Endothelial cell of umbilical vein (primary cell): ENCODE results near the gene GRAMD1A. TPM values are rescaled to one million over a fixed set of nuclear protein-coding genes. Genes with fewer than 3 reads are reported as not detected.

ENCODE experiments used
- BruUV-seq: library from RNA; stranded (reverse); fragments of 400-500 nt; replicated peaks from 2 replicates; lab custom pipeline; 2021; lab: Mats Ljungman, UMichigan
- CTCF ChIA-PET: fragments of 300-600, 350-600 bp; sonication (Branson Sonifier 250); formaldehyde crosslinking; loops from one replicate; lab custom pipeline; 2021; ENCODE audit warnings: antibody characterized with exemption, inconsistent platforms; lab: Charles Lee
- POLR2A ChIA-PET: fragments of 300-600, 350-600 bp; sonication (Branson Sonifier 250); formaldehyde crosslinking; loops from one replicate; lab custom pipeline; 2021; ENCODE audit warnings: antibody characterized with exemption, inconsistent platforms; lab: Charles Lee
- DNase-seq: peaks from one replicate; pipeline ENCODE4 v3.0.0-alpha.2; 2011; ENCODE audit warnings: low read depth, low spot score
- FAIRE-seq: peaks from 2 replicates; lab custom pipeline; 2011; peaks lifted over from hg19 to GRCh38; lab: Jason Lieb, UNC
- H2AFZ ChIP-seq: 2 replicates; pipeline ENCODE4 v1.6.0; 2012; ENCODE audit warnings: low read depth, low read length, control low read depth, inconsistent platforms
- H3K27ac ChIP-seq: 2 replicates; pipeline ENCODE4 v1.5.1; 2011; ENCODE audit warnings: low read depth, mild to moderate bottlenecking, control low read depth, low read length, moderate library complexity; ENCODE audit not compliant: insufficient read depth
- H3K27me3 ChIP-seq, 2 experiments: 2 replicates each; pipeline versions ENCODE4 v1.6.0 to v1.6.1; 2011; ENCODE audit warnings: low read length in 2 of 2, mixed read lengths in 1 of 2; ENCODE audit not compliant: control insufficient read depth in 2 of 2, insufficient read depth in 2 of 2
- H3K36me3 ChIP-seq, 2 experiments: 2 replicates in 1 of 2; 3 replicates in 1 of 2; pipeline ENCODE4 v1.5.1; 2011; ENCODE audit warnings: low read length in 2 of 2, mild to moderate bottlenecking in 1 of 2, moderate library complexity in 1 of 2; ENCODE audit not compliant: control insufficient read depth in 2 of 2, insufficient read depth in 2 of 2; ENCODE audit errors: extremely low read depth in 1 of 2
- H3K4me1 ChIP-seq: 3 replicates; pipeline ENCODE4 v1.5.1; 2011; ENCODE audit warnings: mild to moderate bottlenecking, low read length; ENCODE audit not compliant: control insufficient read depth, insufficient read depth; ENCODE audit errors: extremely low read depth
- H3K4me2 ChIP-seq: 2 replicates; pipeline ENCODE4 v1.6.1; 2011; ENCODE audit warnings: low read length, control low read depth, mixed read lengths; ENCODE audit not compliant: insufficient read depth
- H3K4me3 ChIP-seq, 3 experiments: fragments of 200-600 bp in 1 of 3; sonication (generic), shearing (Covaris generic) in 1 of 3; replicated peaks in 1 of 3; 2 replicates each; pipeline ENCODE4 v1.5.1; 2011 to 2016; ENCODE audit warnings: control low read depth in 3 of 3, low read length in 3 of 3, mild to moderate bottlenecking in 2 of 3, inconsistent platforms in 1 of 3, low read depth in 1 of 3, moderate library complexity in 1 of 3; ENCODE audit not compliant: insufficient read depth in 1 of 3
- H3K79me2 ChIP-seq: 2 replicates; pipeline ENCODE4 v1.6.0; 2012; ENCODE audit warnings: low read length, inconsistent platforms; ENCODE audit not compliant: control insufficient read depth, insufficient read depth
- H3K9ac ChIP-seq: replicated peaks from 2 replicates; pipeline ENCODE3; 2011; ENCODE audit warnings: low read length, control low read depth; ENCODE audit not compliant: insufficient read depth; ENCODE audit errors: extremely low read depth
- H3K9me1 ChIP-seq: replicated peaks from 3 replicates; pipeline ENCODE4 v1.6.0; 2011; ENCODE audit warnings: mild to moderate bottlenecking, low read length; ENCODE audit not compliant: control insufficient read depth, insufficient read depth; ENCODE audit errors: extremely low read depth
- H3K9me3 ChIP-seq: replicated peaks from 2 replicates; pipeline ENCODE4 v1.5.1; 2012; ENCODE audit warnings: low read length, inconsistent platforms; ENCODE audit not compliant: control insufficient read depth, insufficient read depth
- H4K20me1 ChIP-seq: replicated peaks from 2 replicates; pipeline ENCODE3; 2011; ENCODE audit warnings: mild to moderate bottlenecking, low read length; ENCODE audit not compliant: control insufficient read depth, insufficient read depth; ENCODE audit errors: extremely low read depth
- EZH2 ChIP-seq: IDR thresholded peaks from 2 replicates; pipeline ENCODE4 v1.6.1; 2012; ENCODE audit warnings: borderline replicate concordance, low read depth, mild to moderate bottlenecking, moderate library complexity, low read length, inconsistent platforms; ENCODE audit not compliant: severe bottlenecking
- FOS ChIP-seq: IDR thresholded peaks from 2 replicates; pipeline ENCODE4 v1.6.1; 2011; ENCODE audit warnings: mild to moderate bottlenecking, low read length, moderate library complexity, borderline replicate concordance; ENCODE audit not compliant: insufficient read depth
- GATA2 ChIP-seq: IDR thresholded peaks from 2 replicates; pipeline ENCODE4 v1.7.0; 2011; ENCODE audit warnings: low read depth, mild to moderate bottlenecking, moderate library complexity, mixed read lengths, low read length; ENCODE audit not compliant: insufficient read length, insufficient read depth
- JUN ChIP-seq: IDR thresholded peaks from 2 replicates; pipeline ENCODE4 v1.6.1; 2011; ENCODE audit warnings: borderline replicate concordance, low read depth; ENCODE audit not compliant: insufficient read length, insufficient read depth
- MAX ChIP-seq: IDR thresholded peaks from 2 replicates; pipeline ENCODE4 v1.6.1; 2011; ENCODE audit not compliant: insufficient read depth, insufficient read length
- MYC ChIP-seq: IDR thresholded peaks from one replicate; pipeline ENCODE4 v1.6.1; 2011; ENCODE audit warnings: mild to moderate bottlenecking, low read depth, low read length
- POLR2A ChIP-seq: IDR thresholded peaks from 2 replicates; pipeline ENCODE4 v1.6.1; 2012; ENCODE audit warnings: low read depth, mild to moderate bottlenecking, control low read depth, low read length
- POLR2AphosphoS5 ChIP-seq: IDR thresholded peaks from 2 replicates; pipeline ENCODE4 v1.6.1; 2012; ENCODE audit warnings: low read depth, mild to moderate bottlenecking, control low read depth, low read length, moderate library complexity; ENCODE audit not compliant: insufficient read depth
- dilution Hi-C: fragments of 300-500 bp; cut with MboI; formaldehyde crosslinking; loops from one replicate; pipeline ENCODE4 v1.15.0; 2019; ENCODE audit warnings: low sequenced_read_pairs; ENCODE audit not compliant: extremely low pct_ligation_motif_present
- intact Hi-C: fragments of 100-400 bp; cut with micrococcal nuclease; formaldehyde crosslinking; loops from one replicate; pipeline ENCODE4 v1.10.0; 2022
- polyA plus RNA-seq, 4 experiments: library from polyadenylated mRNA; depleted of rRNA in 3 of 4; stranded (reverse) in 3 of 4; unstranded in 1 of 4; fragments of >200 nt; gene quantifications; 2 replicates each; pipeline versions ENCODE4 v1.2.1 to v1.2.3, GENCODE V29; 2011 to 2012; ENCODE audit warnings: missing spikeins in 1 of 4
- total RNA-seq: library from RNA; stranded (reverse); gene quantifications from 2 replicates; pipeline ENCODE4 v1.2.3, GENCODE V29; 2021
- TF ChIP-seq, protein P1 (sequence below), 2 donors: IDR thresholded peaks; 1 replicate in 1 of 2; 2 replicates in 1 of 2; pipeline ENCODE4 v1.5.1; 2011; ENCODE audit warnings: low read length in 2 of 2, mild to moderate bottlenecking in 2 of 2, moderate library complexity in 2 of 2, control low read depth in 1 of 2, inconsistent platforms in 1 of 2, low read depth in 1 of 2; ENCODE audit not compliant: insufficient read depth in 1 of 2; ENCODE audit errors: extremely low read depth in 1 of 2

GRAMD1A gene
- total and polyA plus RNA-seq, 2 donors (not counting 3 experiments of a cell fraction or from before 2014, with no cell fraction given), result 127 to 130 TPM

DNA sequence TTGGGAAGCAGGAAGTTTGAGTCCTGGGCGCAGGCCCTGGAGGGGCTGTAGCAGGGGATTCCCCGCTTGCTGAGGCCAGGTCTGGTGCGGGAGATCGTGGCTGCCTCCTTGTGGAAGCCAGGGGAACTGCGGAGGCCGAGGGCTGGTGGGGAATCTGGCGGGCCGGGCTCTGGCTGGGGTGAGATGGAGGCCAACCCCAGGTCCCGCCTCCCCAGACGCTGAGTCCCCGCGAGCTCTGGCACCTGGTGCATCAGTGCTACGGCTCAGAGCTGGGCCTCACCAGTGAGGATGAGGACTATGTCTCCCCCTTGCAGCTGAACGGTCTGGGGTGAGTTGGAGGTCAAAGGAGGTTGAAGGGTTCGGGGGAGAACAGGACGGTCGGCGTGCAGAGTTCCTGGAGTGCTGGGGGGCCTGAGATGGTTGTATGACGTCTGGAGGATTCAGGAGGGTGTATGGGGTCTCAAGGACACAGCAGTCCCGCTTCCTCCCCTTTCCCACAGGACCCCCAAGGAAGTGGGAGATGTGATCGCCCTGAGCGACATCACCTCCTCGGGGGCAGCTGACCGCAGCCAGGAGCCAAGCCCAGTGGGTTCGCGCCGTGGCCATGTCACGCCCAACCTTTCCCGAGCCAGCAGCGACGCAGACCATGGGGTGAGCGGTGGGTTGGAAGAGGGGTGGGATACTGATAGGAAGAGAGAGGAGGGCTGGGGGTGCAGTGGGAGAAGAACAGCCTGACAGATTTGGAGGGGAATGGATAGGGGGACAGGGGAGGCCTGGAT, 13.1 kb downstream of the GRAMD1A start:
- no peaks in the 10 kb centered on the region for H4K20me1 ChIP-seq
- intact Hi-C loops, result loop anchor here (1.0 to 2.0 kb wide), 3 partner anchors 18 to 174 kb away; no protein-coding TSS in a partner anchor
- H3K9me1 ChIP-seq, result no peaks in the 10 kb centered on the region
- peak; percentile 82 for FAIRE-seq
- dilution Hi-C loops, result no loop called here
- peak overlapping the region; percentile 10 for H3K27ac ChIP-seq
- no peaks in the 10 kb centered on the region for H3K27me3 ChIP-seq
- no peak overlapping the region for H3K4me3 ChIP-seq
- CTCF ChIA-PET, result interaction anchor here (0.7 to 9.9 kb wide), 8 partner anchors 10 to 46 kb away, joined by 3 to 129 read pairs (median 4); partner anchors contain the start of gene GRAMD1A
- H3K79me2 ChIP-seq, result peaks cover 1% of the 10 kb centered on the region
- no peak overlapping the region for H3K9ac ChIP-seq
- no peak for TF ChIP-seq FOS
- TF ChIP-seq MAX, result no peak
- no peak for TF ChIP-seq MYC
- peak; percentile 42 for TF ChIP-seq POLR2AphosphoS5
- TF ChIP-seq JUN, result no peak
- no peak for TF ChIP-seq POLR2A
- no peak for TF ChIP-seq EZH2
- TF ChIP-seq, protein P1, sequence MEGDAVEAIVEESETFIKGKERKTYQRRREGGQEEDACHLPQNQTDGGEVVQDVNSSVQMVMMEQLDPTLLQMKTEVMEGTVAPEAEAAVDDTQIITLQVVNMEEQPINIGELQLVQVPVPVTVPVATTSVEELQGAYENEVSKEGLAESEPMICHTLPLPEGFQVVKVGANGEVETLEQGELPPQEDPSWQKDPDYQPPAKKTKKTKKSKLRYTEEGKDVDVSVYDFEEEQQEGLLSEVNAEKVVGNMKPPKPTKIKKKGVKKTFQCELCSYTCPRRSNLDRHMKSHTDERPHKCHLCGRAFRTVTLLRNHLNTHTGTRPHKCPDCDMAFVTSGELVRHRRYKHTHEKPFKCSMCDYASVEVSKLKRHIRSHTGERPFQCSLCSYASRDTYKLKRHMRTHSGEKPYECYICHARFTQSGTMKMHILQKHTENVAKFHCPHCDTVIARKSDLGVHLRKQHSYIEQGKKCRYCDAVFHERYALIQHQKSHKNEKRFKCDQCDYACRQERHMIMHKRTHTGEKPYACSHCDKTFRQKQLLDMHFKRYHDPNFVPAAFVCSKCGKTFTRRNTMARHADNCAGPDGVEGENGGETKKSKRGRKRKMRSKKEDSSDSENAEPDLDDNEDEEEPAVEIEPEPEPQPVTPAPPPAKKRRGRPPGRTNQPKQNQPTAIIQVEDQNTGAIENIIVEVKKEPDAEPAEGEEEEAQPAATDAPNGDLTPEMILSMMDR (IDR thresholded peaks at IDR 0.05; ENCODE audit: extremely low read depth in 1 of 2, insufficient read depth in 1 of 2, low read depth in 1 of 2, low read length in 2 of 2), result peak; percentile 98 to 99
- no peak for TF ChIP-seq GATA2
- H3K4me1 ChIP-seq, result peaks cover 3% of the 10 kb centered on the region
- no peaks in the 10 kb centered on the region for H3K9me3 ChIP-seq
- POLR2A ChIA-PET, result no interaction called here
- peak; percentile 75 for DNase-seq
- no TSS peak for BruUV-seq
- peaks cover 12 to 55% of the 10 kb centered on the region in 2 experiments for H3K36me3 ChIP-seq
- H3K4me2 ChIP-seq, result no peak overlapping the region
- H2AFZ ChIP-seq, result no peak overlapping the region
